Tibial nerve (tissue), 3 donors: ENCODE results near the gene TRMT2A.

Experiments used
- EP300 ChIP-seq, 2 donors: sonication (generic); formaldehyde crosslinking; IDR thresholded peaks; one replicate each; pipeline ENCODE4 v1.6.1; 2017; ENCODE audit warnings: antibody characterized with exemption in 2 of 2, mild to moderate bottlenecking in 1 of 2
- POLR2A ChIP-seq, 2 donors: fragments of 450-650 bp; IDR thresholded peaks; one replicate each; pipeline ENCODE4 v1.6.1; 2017; ENCODE audit warnings: antibody characterized with exemption in 2 of 2, mild to moderate bottlenecking in 2 of 2, moderate library complexity in 2 of 2

DNA sequence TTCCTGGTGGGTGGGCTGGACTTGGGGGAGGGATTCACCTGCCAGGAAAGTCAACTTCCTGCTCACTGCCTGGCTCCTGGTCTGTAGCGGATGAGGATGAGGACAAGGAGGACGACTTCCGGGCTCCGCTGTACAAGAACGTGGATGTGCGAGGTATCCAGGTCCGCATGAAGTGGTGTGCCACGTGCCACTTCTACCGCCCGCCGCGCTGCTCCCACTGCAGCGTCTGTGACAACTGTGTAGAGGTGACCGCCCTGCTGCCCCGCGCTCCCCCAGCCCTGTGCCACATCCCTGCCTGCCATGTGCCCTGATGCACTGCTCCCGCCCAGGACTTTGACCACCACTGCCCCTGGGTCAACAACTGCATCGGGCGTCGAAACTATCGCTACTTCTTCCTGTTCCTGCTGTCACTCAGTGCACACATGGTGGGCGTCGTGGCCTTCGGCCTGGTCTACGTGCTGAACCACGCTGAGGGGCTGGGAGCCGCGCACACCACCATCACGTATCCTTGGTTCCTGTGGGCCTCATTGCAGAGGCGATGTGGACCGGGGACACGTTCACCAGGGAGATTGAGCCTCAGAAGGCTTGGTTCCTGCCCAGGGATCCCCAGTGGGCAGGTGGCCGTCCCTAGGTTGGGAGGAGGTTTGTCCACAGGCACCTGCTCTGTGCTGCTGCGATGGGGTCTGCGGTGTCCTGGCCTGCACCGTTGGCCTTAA lies 22.5 kb upstream of the TRMT2A start:
- TF ChIP-seq POLR2A (IDR thresholded peaks at IDR 0.05) (no peak), EP300 (IDR thresholded peaks at IDR 0.05) (no peak)
